H9 (cell line): Measurements from ENCODE around the gene TENT5C. TPM values are rescaled to one million over a fixed set of nuclear protein-coding genes. Genes with fewer than 3 reads are reported as not detected.
A peak's percentile ranks its signal among the peaks of the same experiment; 100 is the strongest.

Experiments used
- DNase-seq: peaks from one replicate; pipeline ENCODE4 v3.0.0-alpha.2; 2017
- H2AFZ ChIP-seq: one replicate; pipeline ENCODE4 v1.6.1; 2013; ENCODE audit warnings: mild to moderate bottlenecking, low read length, control low read depth, moderate library complexity
- H2AK5ac ChIP-seq: 2 replicates; pipeline ENCODE4 v1.6.1; 2013; ENCODE audit warnings: low read length, control low read depth, mixed read lengths; ENCODE audit not compliant: insufficient read length
- H2BK120ac ChIP-seq: one replicate; pipeline ENCODE4 v1.6.1; 2013; ENCODE audit warnings: low read depth, mild to moderate bottlenecking, low read length, control low read depth, inconsistent platforms; ENCODE audit not compliant: poor library complexity, severe bottlenecking
- H2BK12ac ChIP-seq: 2 replicates; pipeline ENCODE4 v1.6.1; 2013; ENCODE audit warnings: low read length, control low read depth, mixed read lengths, low read depth; ENCODE audit not compliant: insufficient read length
- H2BK15ac ChIP-seq: 2 replicates; pipeline ENCODE4 v1.6.1; 2013; ENCODE audit warnings: low read depth, low read length, control low read depth
- H2BK20ac ChIP-seq: one replicate; pipeline ENCODE4 v1.6.1; 2013; ENCODE audit warnings: low read depth, mild to moderate bottlenecking, low read length, control low read depth, inconsistent platforms; ENCODE audit not compliant: poor library complexity, severe bottlenecking
- H2BK5ac ChIP-seq: 2 replicates; pipeline ENCODE4 v1.6.1; 2013; ENCODE audit warnings: low read length, control low read depth, mixed read lengths; ENCODE audit not compliant: insufficient read length
- H3K14ac ChIP-seq: 2 replicates; pipeline ENCODE4 v1.6.1; 2013; ENCODE audit warnings: low read length, control low read depth; ENCODE audit not compliant: insufficient read depth
- H3K18ac ChIP-seq: 2 replicates; pipeline ENCODE4 v1.6.1; 2013; ENCODE audit warnings: low read depth, mild to moderate bottlenecking, mixed read lengths, low read length, control low read depth; ENCODE audit not compliant: insufficient read length
- H3K23ac ChIP-seq: 2 replicates; pipeline ENCODE4 v1.6.1; 2013; ENCODE audit warnings: low read length, control low read depth, mixed read lengths, low read depth; ENCODE audit not compliant: insufficient read length
- H3K23me2 ChIP-seq: 2 replicates; pipeline ENCODE4 v1.6.1; 2013; ENCODE audit warnings: low read depth, mild to moderate bottlenecking, mixed read lengths, low read length, control low read depth; ENCODE audit not compliant: insufficient read length, poor library complexity, severe bottlenecking
- H3K27ac ChIP-seq: 2 replicates; pipeline ENCODE4 v1.5.1; 2013; ENCODE audit warnings: low read length, control low read depth, mixed read lengths, low read depth; ENCODE audit not compliant: insufficient read length
- H3K27me3 ChIP-seq: 2 replicates; pipeline ENCODE4 v1.6.1; 2013; ENCODE audit warnings: low read length, control low read depth, inconsistent platforms; ENCODE audit not compliant: insufficient read depth
- H3K4ac ChIP-seq: 2 replicates; pipeline ENCODE4 v1.6.1; 2013; ENCODE audit warnings: low read depth, mild to moderate bottlenecking, control low read depth, inconsistent platforms, low read length, moderate library complexity
- H3K4me1 ChIP-seq: 2 replicates; pipeline ENCODE4 v1.6.1; 2013; ENCODE audit warnings: low read length, control low read depth, inconsistent platforms; ENCODE audit not compliant: insufficient read depth
- H3K4me2 ChIP-seq: 2 replicates; pipeline ENCODE4 v1.6.1; 2013; ENCODE audit warnings: low read length, control low read depth, mixed read lengths; ENCODE audit not compliant: insufficient read length, insufficient read depth
- H3K56ac ChIP-seq: 2 replicates; pipeline ENCODE4 v1.6.1; 2013; ENCODE audit warnings: low read depth, mild to moderate bottlenecking, mixed read lengths, low read length, control low read depth; ENCODE audit not compliant: insufficient read length
- H3K79me1 ChIP-seq: 2 replicates; pipeline ENCODE4 v1.6.1; 2013; ENCODE audit warnings: low read depth, mild to moderate bottlenecking, moderate library complexity, low read length, control low read depth, inconsistent platforms; ENCODE audit not compliant: insufficient read depth, poor library complexity, severe bottlenecking
- H3K79me2 ChIP-seq: 2 replicates; pipeline ENCODE4 v1.6.1; 2013; ENCODE audit warnings: low read length, control low read depth, inconsistent platforms; ENCODE audit not compliant: insufficient read depth
- H3K9ac ChIP-seq: 2 replicates; pipeline ENCODE4 v1.6.1; 2013; ENCODE audit warnings: low read length, control low read depth, mixed read lengths; ENCODE audit not compliant: insufficient read length; ENCODE audit errors: extremely low read depth
- H3K9me3 ChIP-seq: one replicate; pipeline ENCODE4 v1.6.1; 2013; ENCODE audit warnings: low read depth, low read length, inconsistent platforms; ENCODE audit not compliant: control insufficient read depth
- H3T11ph ChIP-seq: one replicate; pipeline ENCODE4 v1.6.1; 2013; ENCODE audit warnings: mild to moderate bottlenecking, low read length, control low read depth, inconsistent platforms
- H4K20me1 ChIP-seq: one replicate; pipeline ENCODE4 v1.6.1; 2013; ENCODE audit not compliant: control insufficient read depth, insufficient read length, insufficient read depth
- H4K5ac ChIP-seq: 2 replicates; pipeline ENCODE4 v1.6.1; 2013; ENCODE audit warnings: low read depth, mild to moderate bottlenecking, mixed read lengths, low read length, control low read depth; ENCODE audit not compliant: insufficient read length
- H4K8ac ChIP-seq: replicated peaks from 2 replicates; pipeline ENCODE4 v1.6.1; 2013; ENCODE audit warnings: low read length, control low read depth, mixed read lengths, low read depth; ENCODE audit not compliant: insufficient read length
- H4K91ac ChIP-seq: 2 replicates; pipeline ENCODE4 v1.6.1; 2013; ENCODE audit warnings: low read depth, mild to moderate bottlenecking, moderate library complexity, mixed read lengths, low read length, control low read depth; ENCODE audit not compliant: insufficient read length
- H3K27ac Mint-ChIP-seq, 3 experiments: 2 replicates in 2 of 3; 3 replicates in 1 of 3; pipeline ENCODE4 v1.8.0; 2020 to 2021; ENCODE audit warnings: mixed read lengths in 3 of 3, mild to moderate bottlenecking in 1 of 3, moderate library complexity in 1 of 3
- H3K27me3 Mint-ChIP-seq: 2 replicates; pipeline ENCODE4 v1.8.0; 2021; ENCODE audit warnings: low read depth, mild to moderate bottlenecking, moderate library complexity, mixed read lengths
- H3K36me3 Mint-ChIP-seq, 3 experiments: 2 replicates in 2 of 3; 3 replicates in 1 of 3; pipeline ENCODE4 v1.8.0; 2020 to 2021; ENCODE audit warnings: low read depth in 3 of 3, mixed read lengths in 3 of 3; ENCODE audit not compliant: insufficient read depth in 1 of 3
- H3K4me1 Mint-ChIP-seq, 2 experiments: 2 replicates each; pipeline ENCODE4 v1.8.0; 2020; ENCODE audit warnings: mixed read lengths in 2 of 2
- H3K4me3 Mint-ChIP-seq, 2 experiments: 2 replicates in 1 of 2; 3 replicates in 1 of 2; pipeline ENCODE4 v1.8.0; 2020 to 2021; ENCODE audit warnings: mild to moderate bottlenecking in 2 of 2, mixed read lengths in 2 of 2, moderate library complexity in 1 of 2
- H3K9me3 Mint-ChIP-seq, 2 experiments: 2 replicates in 1 of 2; 3 replicates in 1 of 2; pipeline ENCODE4 v1.8.0; 2020; ENCODE audit warnings: mild to moderate bottlenecking in 2 of 2, mixed read lengths in 2 of 2, moderate library complexity in 1 of 2
- CTCF ChIP-seq: fragments of 200-600 bp; sonication (generic); conservative IDR thresholded peaks from 3 replicates; pipeline ENCODE4 v1.8.0; 2021; ENCODE audit warnings: antibody characterized with exemption, mild to moderate bottlenecking
- WGBS: extraction: QIAGEN DNeasy Blood & Tissue Kit; methylation state at CpG from one replicate; pipeline ENCODE4 v1.1.7; 2013; ENCODE audit warnings: missing lambda C conversion rate, low lambda C conversion rate, mixed read lengths; ENCODE audit not compliant: insufficient read length; ENCODE audit errors: extremely low coverage; 5-methylcytosine and 5-hydroxymethylcytosine counted together
- total RNA-seq: library from RNA; stranded (reverse); gene quantifications from 2 replicates; pipeline ENCODE4 v1.2.1, GENCODE V29; 2021

TENT5C gene
- total RNA-seq, 1 experiment from 2014 or later = 0.37 TPM

GRCh38 chr1:117605164-117605773 is 579 bp upstream of the TENT5C start:
- DNase-seq = no peak
- Histone ChIP-seq H4K91ac (no peak overlapping the region), H3K23me2 (peaks cover 12% of the 10 kb centered on the region), H3K9ac (no peak overlapping the region), H3K27me3 (peaks cover 11% of the 10 kb centered on the region; the same call in 1 of the 2 replicates), H3T11ph (no peak overlapping the region), H2AFZ (peak overlapping the region; percentile 94), H3K14ac (0 out of 2 replicates have a peak overlapping the region, but pooled peaks have one; percentile 54), H3K56ac (no peak overlapping the region), H3K79me1 (no peaks in the 10 kb centered on the region), H2BK15ac (no peak overlapping the region), H3K4ac (no peak overlapping the region), H3K4me1 (no peaks in the 10 kb centered on the region), H3K23ac (no peak overlapping the region), H3K27ac (no peak overlapping the region), H2BK12ac (no peak overlapping the region), H3K18ac (no peak overlapping the region), H2BK120ac (no peak overlapping the region), H4K5ac (no peak overlapping the region), H2AK5ac (no peak overlapping the region), H2BK5ac (no peak overlapping the region), H4K8ac (no peak overlapping the region), H3K79me2 (no peaks in the 10 kb centered on the region), H4K20me1 (no peaks in the 10 kb centered on the region), H3K4me2 (peak overlapping the region; percentile 93), H2BK20ac (no peak overlapping the region), H3K9me3 (no peaks in the 10 kb centered on the region)
- H3K27ac Mint-ChIP-seq = peak overlapping the region; percentile 78 to 87 (median 79); a peak in 6 of 7 replicates
- no peak for TF ChIP-seq CTCF
- no peaks in the 10 kb centered on the region for H3K36me3 Mint-ChIP-seq
- peaks cover 73% of the 10 kb centered on the region for H3K27me3 Mint-ChIP-seq
- WGBS = no CpG with 5 or more reads among the region's 29 CpGs
- H3K9me3 Mint-ChIP-seq = no peaks in the 10 kb centered on the region
- peak overlapping the region; percentile 87 to 90 for H3K4me3 Mint-ChIP-seq
- H3K4me1 Mint-ChIP-seq = peaks cover 21 to 29% of the 10 kb centered on the region in 2 experiments
